HG02885 (cell line): ENCODE measurements around the gene CCR1.

ENCODE experiments used
- ATAC-seq: cut with Tn5 transposase; IDR thresholded peaks from one replicate; pipeline ENCODE4 v1.9.1; 2021; ENCODE audit warnings: mild to moderate bottlenecking; ENCODE audit not compliant: unreplicated experiment, poor library complexity

Gene CCR1

GRCh38 chr3:46208167-46208704 is at the start of gene CCR1:
Gene CCR1 (minus strand): TSS chr3:46208313. CDS start chr3:46204313, 4,000 bp downstream.
- ATAC-seq: peak; percentile 67

- no peak for ATAC-seq
These were observed 44.9 kb upstream of the CCR1 start for GRCh38 chr3:46252980-46253379.

GRCh38 chr3:46245146-46245545 is 37.0 kb upstream of the CCR1 start:
- ATAC-seq: no peak

- ATAC-seq: no peak
These were observed 35.4 kb upstream of the CCR1 start for GRCh38 chr3:46243560-46243959.

- no peak for ATAC-seq
These were observed 34.0 kb upstream of the CCR1 start, which contains the start of gene CCR3 for GRCh38 chr3:46242120-46242519. Gene CCR3 (plus strand): TSS chr3:46242460. CDS start chr3:46265159, 22,699 bp downstream.

GRCh38 chr3:46239952-46240351 is 31.8 kb upstream of the CCR1 start:
- no peak for ATAC-seq

GRCh38 chr3:46239301-46239938 is 31.3 kb upstream of the CCR1 start:
- no peak for ATAC-seq

GRCh38 chr3:46238386-46238785 is 30.3 kb upstream of the CCR1 start:
- no peak for ATAC-seq

- ATAC-seq: no peak
These were observed 28.4 kb upstream of the CCR1 start for GRCh38 chr3:46236294-46237054.

- no peak for ATAC-seq
These were observed 27.3 kb upstream of the CCR1 start for GRCh38 chr3:46235425-46235824.

- no peak for ATAC-seq
These were observed 25.1 kb upstream of the CCR1 start for GRCh38 chr3:46233194-46233593.

GRCh38 chr3:46231323-46231722 is 23.2 kb upstream of the CCR1 start:
- no peak for ATAC-seq

GRCh38 chr3:46228260-46229242 is 20.4 kb upstream of the CCR1 start:
- no peak for ATAC-seq

GRCh38 chr3:46222435-46223161 is 14.5 kb upstream of the CCR1 start:
- no peak for ATAC-seq

GRCh38 chr3:46221938-46222337 is 13.8 kb upstream of the CCR1 start:
- no peak for ATAC-seq

GRCh38 chr3:46221391-46221790 is 13.3 kb upstream of the CCR1 start:
- ATAC-seq: no peak

- ATAC-seq: no peak
These were observed 10.1 kb upstream of the CCR1 start for GRCh38 chr3:46218196-46218709.

- ATAC-seq: no peak
These were observed 7.8 kb upstream of the CCR1 start for GRCh38 chr3:46215810-46216414.

GRCh38 chr3:46214751-46215352 is 6.7 kb upstream of the CCR1 start:
- ATAC-seq: no peak
